RCC 7860 (cell line): ENCODE data around the gene ONECUT3.
"Not testable (repeated sequence)": the region's sequence is repeated elsewhere in the genome, so short reads cannot be mapped to it uniquely, and the experiment has no call there.

ENCODE experiments used
- DNase-seq: peaks from one replicate; pipeline ENCODE4 v3.0.0-alpha.2; 2015; ENCODE audit warnings: low spot score
- FAIRE-seq: peaks from 2 replicates; lab custom pipeline; 2012; peaks lifted over from hg19 to GRCh38; lab: Jason Lieb, UNC

The ONECUT3 gene

DNA sequence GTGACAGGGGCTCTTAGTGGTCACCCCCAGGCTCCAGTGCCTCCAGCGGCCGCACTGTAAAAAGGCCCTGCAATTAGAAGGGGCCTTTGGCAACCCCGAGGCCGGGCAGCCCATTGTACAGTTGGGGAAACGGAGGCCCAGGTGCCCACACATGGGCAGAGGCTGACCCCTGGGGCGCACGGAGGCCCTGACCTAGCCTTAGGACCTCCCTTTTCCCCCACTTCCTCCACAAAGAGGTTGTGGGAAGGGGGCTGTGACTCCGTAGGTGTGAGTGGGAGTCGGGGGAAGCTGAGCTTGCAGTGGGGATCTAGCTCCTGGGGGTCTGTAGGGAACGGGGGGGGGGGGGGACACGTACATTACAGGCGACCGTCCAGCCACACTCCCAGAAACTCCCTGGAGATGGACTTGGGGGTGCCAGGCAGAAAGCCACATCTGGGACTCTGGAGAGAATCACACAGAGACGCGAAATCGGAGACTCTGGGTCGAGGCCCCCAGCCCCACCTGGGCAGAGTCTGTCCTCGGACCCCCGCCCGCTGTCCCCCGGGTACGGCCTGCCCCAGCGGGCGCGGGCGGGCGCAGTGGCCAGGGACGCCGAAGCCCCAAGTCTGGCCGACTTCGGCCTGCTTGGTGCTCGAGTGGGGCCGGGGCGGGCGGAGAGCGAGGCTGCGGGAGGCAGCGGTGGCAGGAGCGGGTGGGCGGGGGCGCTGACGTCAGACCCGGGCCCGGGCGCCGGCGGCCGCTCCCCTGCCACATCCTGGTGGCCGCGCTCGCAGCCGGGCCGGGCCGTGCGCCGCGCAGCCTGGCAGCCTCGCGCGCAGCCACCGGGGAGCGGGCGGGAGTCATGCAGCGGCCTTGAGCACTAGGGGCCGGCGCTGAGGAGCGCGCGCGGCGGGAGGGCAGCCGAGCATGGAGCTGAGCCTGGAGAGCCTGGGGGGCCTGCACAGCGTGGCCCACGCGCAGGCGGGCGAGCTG, at the start of gene ONECUT3:
ONECUT3 (plus strand) TSS at position 750 of the 972 bp plus-strand sequence; CDS start at position 907, 157 bp downstream.
- FAIRE-seq: no peak
- DNase-seq: no peak

DNA sequence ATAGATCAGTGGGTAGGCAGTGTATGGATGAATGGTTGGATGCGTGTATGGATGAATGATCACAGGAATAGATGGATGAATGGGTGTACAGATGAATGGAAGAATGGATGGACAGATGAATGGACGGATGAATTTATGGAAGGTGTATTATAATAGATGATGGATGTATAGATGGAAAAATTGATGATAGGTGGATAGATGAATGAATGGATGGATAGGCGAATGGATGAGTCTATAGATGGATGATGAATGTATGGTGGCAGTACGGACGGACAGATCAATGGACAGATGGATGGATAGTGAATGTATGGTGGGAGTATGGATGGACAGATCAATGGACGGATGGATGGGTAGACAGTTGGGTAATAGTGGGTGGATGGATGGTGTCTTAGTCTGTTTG, 49.0 kb upstream of the ONECUT3 start:
- FAIRE-seq (no peak), DNase-seq (no peak)

DNA sequence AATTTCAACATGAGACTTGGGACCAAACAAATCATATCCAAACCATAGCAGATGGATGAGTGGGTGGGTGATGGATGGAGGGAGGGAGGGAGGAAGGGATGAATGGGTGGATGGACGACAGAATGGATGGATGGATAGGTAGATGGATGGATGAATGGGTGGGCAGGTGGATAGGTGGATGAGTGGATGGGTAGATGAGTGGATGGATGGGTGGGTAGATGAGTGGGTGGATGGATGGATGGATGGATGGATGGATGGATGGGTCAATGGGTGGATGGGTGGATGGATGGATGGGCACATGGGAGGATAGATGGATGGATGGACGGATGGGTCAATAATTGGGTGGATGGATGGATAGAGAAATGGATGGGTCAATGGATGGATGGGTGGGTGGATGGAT, 47.9 kb upstream of the ONECUT3 start:
- no peak for DNase-seq
- FAIRE-seq: no peak

DNA sequence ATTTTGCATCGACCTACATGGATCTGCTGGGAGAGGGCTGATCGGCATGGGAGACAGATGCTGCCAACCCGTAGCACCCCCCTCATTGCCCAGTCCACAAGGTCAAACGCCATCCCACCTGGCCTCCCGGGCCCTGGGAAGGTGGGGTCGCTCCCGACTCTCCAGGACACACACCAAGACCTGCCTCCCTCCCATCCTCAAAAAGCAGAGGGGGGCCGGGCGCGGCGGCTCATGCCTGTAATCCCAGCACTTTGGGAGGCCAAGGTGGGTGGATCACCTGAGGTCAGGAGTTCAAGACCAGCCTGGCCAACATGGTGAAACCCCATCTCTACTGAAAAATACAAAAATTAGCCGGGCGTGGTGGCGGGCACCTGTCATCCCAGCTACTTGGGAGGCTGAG, 46.7 kb upstream of the ONECUT3 start:
- not testable (repeated sequence) for DNase-seq, FAIRE-seq

DNA sequence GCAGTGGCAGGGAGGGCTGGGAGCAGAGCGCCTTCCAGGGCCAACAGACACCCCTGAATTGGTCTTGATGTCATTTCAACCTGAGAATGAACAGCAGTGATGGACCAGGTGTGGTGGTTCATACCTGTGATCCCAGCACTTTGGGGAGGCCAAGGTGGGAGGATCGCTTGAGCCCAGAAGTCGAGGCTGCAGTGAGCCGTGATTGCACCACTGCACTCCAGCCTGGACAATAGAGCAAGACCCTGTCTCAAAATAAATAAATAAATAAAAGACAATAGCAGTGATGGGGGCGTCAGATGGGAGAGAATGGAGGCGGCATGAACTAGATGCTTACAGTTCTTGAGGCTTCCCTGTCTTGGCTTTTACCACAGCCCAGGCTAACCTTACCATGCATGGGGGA, 46.1 kb upstream of the ONECUT3 start:
- FAIRE-seq: no peak

DNA sequence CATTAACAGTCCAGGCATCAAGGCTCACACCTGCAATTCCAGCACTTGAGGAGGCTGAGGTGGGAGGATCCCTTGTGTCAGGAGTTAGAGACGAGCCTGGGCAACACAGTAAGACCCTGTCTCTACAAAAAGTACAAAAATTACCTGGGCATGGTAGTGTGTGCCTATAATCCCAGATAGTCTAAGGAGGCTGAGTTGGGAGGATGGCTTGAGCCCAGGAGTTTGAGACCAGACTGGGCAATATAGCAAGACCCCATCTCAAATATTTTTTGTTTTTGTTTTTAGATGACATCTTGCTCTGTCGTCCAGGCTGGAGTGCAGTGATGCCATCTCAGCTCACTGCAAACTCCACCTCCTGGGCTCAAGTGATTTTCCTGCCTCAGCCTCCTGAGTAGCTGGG, 40.1 kb upstream of the ONECUT3 start:
- FAIRE-seq (no peak), DNase-seq (no peak)

More for the DNA sequence above, 46.1 kb upstream of the ONECUT3 start:
- DNase-seq: no peak

DNA sequence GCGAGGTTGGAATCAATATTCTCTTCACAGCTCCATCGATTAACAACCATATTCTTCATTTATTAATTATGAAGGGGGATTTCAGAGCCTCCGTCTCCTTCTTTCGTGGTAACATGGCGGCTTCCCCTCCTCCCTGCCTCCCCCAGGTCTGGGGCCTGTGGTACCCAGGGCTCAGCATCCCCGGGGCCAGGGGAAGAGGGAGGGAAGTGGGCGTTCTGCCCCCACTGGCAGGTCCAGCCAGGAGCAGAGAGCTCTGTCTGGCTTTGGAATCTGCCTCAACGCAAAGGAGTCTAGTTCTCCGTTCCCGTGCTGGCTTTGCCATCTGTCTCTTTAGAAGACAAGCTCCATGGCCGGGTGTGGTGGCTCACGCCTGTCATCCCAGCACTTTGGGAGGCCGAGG, 37.8 kb upstream of the ONECUT3 start:
- no peak for DNase-seq
- FAIRE-seq: no peak

DNA sequence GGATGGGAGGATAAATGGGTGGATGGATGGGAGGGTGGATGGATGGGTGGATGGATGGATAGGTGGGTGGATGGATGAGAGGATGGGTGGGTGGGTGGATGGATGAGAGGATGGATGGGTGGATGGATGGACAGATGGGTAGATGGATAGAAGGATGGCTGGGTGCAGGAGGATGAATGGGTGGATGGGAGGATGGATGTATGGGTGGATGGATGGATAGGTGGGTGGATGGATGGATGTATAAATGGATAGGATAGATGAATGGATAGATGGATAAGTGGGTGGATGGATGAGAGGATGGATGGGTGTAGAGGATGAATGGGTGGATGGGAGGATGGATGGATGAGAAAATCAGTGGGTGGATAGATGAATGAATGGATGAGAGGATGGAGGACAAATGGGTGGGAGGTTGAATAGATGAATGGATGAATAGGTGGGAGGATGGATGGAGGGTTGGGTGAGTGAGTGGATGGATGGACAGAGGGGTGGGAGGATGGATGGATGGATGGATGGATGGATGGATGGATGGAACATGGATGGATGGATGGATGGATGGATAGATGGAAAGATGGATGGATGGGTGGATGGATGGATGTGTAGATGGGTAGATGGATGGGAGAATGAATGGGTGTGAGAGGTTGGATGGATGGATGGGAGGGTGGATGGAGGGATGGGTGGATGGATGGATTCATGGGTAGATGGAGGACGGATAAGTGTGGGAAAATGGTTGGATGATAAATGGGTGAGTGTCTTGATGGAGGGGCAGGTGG, 35.9 kb upstream of the ONECUT3 start:
- DNase-seq (no peak), FAIRE-seq (no peak)

DNA sequence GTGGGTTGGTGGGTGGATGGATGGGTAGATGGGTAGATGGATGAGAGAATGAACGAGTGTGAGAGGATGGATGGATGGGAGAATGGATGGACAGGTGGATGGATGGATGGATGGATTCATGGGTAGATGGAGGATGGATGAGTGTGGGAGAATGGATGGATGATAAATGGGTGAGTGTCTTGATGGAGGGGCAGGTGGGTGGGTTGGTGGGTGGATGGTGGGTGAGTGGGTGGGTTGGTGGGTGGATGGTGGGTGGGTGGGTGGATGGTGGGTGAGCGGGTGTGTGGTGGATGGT, 35.4 kb upstream of the ONECUT3 start:
- FAIRE-seq (no peak), DNase-seq (no peak)

DNA sequence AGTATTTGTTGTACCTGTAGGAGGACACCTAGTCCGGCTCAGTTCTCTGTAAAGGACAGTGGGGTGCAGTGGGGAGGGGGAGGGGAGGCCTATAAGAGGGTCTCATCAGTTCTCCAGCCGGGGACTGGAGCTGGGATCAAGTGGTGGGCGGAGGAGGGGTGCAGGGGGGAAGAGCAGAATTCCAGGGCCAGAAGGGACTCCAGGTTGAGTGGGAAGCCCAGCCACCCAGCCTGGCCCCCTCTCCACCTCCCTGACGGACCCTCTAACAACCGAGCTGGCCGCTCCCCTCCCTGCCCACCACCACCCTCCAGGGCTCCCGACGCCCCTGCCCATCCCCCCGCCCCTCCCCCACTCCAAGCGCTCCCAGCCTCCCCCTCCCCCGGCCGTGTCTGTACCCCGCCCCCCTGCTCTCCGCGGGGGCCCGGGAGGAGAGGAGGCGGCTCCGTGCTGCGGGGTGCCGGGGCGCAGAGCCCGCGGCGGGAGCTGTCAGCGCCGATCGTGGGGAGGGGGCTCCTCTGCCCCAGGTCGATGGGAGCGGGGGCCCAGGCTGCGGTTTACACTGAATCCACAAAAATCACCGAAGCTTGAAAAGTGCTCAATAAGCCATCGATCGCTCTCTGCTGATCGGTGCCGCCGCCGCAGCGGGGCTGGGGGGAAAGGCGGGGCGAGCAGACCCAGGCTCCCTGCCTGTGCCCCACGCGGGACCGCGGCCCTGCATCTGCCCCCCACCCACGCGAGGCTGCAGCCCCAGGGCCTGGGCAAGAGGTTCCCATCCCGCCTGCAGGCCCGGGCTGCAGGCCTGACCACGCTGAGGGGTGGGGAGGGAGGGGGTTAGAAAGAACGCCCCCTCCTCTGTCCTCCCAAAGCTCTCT, 34.6 kb upstream of the ONECUT3 start:
- FAIRE-seq: no peak

DNA sequence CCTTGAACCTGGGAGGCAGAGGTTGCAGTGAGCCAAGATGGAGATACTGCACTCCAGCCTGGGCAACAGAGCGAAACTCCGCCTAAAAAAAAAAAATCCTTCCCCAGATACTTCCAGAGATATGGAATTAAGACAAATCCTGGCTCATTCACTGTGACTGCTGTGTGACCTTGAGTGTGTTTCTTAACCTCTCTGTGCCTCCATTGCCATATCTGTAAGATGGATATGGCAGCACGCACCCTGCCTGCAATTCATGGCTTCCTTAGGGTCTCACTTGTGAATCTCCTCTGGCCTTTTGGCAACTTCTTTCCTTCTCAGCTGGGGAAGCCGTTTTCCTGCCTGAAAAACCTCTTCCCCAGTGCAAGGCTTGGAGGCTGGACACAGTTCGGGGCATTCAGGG, 33.8 kb upstream of the ONECUT3 start:
- FAIRE-seq: no peak

More for the DNA sequence above, 34.6 kb upstream of the ONECUT3 start:
- no peak for DNase-seq

DNA sequence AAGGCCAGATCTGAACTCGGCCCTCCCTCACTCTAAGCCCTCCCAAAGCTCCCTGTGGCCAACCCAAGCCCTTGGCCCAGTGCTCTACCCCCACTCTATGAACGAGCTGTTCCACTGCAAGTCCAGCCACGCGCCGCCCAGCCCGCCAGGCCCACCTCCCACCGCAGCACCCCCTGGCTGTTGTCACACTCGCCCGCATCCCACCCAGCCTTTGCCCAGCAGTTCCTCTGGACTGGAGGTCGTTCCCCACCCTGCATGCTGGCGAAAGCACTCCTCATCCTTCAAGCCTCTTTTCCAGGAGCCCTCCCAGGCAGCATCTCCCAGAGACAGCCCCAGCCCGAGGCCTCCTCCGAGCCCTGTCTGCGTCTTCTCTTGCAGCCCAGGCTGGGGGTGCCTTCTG, 33.1 kb upstream of the ONECUT3 start:
- no peak for DNase-seq
- no peak for FAIRE-seq

More for the DNA sequence above, 33.8 kb upstream of the ONECUT3 start:
- no peak for DNase-seq

DNA sequence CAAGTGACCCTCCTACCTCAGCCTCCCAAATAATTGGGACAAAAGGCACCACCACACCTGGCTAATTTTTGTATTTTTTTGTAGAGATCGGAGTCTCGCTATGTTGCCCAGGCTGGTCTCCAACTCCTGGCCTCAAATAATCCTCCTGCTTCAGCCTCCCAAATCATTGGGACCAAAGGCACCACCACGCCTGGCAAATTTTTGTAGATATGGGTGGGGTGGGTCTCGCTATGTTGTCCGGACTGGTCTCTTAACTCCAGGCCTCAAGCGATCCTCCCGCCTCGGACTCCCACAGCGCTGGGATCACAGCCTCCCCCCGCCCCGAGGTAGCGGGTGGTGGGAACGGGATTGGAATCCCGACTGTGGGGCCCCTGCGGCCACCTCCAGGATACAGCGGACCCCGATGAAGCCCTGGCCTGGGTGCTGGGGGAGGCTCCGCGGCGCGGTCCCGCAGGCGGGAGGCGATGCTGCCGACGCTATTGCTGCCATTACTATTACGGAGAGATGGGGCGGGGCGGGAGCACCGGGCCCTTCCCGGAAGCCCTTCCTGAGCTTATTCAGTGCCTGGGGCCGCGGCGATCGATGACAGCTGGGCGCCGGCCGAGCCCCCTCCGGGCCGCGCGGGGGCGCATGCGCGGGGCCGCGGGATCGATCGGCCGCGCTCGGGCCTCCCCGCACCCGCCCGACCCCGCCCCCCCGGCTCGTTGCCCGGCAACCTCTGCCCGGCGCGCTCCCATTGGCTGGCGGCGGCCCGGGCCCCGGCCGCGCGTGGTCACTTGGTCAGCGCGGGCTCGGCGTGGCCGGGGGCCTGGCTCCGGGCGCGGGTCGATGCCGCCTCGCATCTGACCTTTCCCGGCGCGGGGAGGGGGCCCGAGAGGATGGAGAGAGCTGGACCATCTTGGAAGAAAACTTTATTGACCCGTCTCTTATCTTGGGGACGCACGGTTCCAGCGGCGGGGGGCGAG, 27.9 kb upstream of the ONECUT3 start:
- FAIRE-seq (no peak), DNase-seq (no peak)

DNA sequence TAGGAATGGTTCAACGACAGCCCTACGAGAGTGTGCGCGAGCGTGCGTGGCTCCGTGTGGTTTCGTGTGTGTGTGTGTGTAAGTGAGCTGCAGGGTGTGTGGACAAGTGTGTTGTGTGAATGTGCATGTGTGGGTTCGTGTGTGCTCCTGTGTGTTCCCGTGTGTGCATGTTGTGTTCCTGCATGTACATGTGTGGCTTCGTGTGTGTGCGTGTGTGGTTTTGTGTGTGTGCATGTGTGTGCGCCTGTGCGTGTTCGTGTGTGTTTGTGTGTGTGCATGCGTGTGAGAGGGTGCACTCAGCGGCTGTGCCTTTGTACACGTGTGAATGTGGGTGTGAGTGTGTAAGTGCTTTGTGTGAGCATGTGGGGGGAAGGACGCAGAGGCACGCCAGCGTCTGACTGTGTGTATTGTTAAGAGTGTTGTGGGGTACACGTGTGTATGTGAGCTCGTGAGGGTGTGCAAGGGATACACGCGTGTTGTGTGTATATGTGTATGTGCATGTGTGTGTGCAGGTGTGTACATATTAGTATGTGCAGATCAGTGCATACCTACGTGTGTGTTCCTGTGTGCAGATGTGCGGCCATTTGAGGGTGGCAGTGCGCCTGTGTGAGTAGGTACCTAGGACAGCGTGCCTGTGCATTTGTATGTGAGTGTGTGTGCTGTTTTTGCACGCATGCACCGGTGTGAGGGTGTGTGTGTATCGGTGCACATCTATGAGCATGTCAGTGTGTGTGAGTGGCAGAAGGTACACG, 24.3 kb upstream of the ONECUT3 start:
- no peak for DNase-seq
- FAIRE-seq: no peak

DNA sequence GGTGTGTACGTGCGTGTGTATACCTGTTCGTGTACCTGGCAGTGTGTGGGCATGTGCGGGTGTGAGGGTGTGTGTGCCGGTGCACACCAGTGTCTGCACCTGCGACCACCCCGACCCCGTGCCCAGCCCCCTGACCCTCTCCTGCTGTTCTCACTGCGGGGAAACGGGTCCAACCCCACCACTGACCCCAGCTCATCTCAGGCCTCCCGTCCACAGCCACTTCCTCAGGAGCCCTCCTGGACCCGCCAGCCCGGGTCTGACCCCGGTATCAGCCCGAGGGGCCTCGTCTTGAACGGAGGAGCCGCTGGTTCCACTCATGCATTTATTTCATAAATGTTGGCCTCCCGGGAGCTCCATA, 23.8 kb upstream of the ONECUT3 start:
- FAIRE-seq: no peak
- no peak for DNase-seq

DNA sequence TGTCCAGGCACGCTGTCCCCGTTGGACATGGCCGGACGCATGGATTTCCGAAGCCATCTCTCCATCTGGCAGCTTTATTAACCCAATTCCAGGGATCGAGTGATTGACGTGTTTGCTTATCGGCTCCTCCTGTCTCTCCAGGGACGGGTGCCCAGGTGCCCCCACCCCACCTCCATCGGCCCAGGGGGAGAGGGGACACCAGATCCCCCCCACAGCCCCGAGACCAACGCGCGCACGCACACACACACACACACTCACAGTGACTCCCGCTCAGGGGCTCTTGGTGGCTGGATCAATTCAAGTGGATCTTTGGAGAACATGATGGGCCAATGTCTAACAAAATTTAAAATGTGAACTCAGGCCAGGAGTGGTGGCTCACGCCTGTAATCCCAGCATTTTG, 23.1 kb upstream of the ONECUT3 start:
- DNase-seq (no peak), FAIRE-seq (no peak)

DNA sequence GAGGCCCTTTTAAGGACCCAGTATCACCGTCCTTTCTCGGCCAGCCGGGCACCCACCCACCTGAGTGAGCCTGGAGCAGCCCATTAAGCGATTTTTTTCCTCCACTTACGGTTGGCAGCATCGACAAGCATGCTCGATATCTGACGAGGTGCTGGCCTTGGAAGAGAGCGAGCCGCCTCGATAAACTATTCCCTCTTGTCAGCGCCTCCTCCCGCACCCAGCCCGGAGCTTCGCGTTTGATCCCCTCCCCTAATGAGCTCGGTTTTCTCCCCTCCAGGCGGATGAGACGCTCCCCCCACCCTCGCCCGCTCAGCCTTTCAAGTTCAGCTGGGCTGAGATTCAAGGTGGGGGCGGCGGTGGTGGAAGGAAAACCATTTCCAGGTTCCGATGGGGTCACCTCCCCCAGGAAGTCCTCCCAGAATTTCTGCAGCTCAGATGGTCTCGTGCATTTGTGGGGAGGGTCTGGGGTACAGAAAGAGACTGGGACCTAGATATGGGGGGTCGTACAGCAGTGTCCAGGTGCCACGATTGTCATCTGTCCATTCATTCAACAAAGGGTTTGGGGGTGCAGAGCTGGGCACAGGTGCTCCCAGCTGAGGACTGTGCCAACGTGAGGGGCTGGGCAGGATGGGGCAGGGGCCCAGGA, 18.9 kb upstream of the ONECUT3 start:
- no peak for FAIRE-seq
- DNase-seq: no peak

DNA sequence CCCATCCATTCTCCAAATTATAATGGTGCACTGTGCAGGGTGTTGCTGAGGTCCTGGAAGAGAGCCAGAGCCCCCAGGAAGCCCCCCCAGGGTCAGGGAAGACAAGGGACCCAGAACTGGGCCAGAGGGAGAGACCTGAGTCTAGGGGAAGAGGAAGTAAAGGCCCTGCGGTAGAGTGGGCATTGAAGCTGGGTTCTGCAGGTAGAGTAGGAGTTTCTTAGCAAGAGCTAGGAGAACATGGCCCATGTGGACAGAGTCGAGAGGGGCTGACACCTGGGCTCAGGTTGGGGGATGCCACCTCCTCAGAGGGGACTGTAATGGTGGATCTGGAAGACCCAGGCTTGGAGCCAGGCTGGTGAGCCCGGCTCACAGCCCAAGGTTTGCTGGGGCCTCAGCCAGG, 17.0 kb upstream of the ONECUT3 start:
- FAIRE-seq (no peak), DNase-seq (no peak)

DNA sequence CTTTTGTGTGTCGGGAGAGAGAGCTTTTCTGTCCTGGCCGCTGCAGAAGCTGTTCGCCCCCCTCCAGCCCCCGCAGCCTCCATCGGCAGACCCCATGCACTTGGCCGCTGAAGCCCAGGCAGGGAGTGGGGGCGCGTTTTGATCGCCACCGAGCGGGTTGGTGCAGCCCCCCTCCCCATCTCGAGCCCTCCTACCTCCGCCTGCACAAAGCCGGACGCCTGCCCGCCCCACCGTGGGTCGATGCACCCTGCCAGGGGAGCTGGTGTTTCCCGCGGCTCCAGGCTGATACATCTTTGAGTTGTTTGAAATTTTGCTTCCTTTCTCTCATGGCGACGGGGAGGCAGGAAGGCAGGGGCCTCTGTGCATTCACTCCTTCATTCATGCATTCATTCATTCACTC, 16.4 kb upstream of the ONECUT3 start:
- FAIRE-seq (no peak), DNase-seq (no peak)
